GM18502 (cell line): Measurements from ENCODE around the gene RET.

Experiments used
- ATAC-seq: cut with Tn5 transposase; IDR thresholded peaks from one replicate; pipeline ENCODE4 v1.9.1; 2021; ENCODE audit warnings: mild to moderate bottlenecking; ENCODE audit not compliant: unreplicated experiment, poor library complexity

Gene RET

GRCh38 chr10:43060291-43060690 is 16.6 kb upstream of the RET start:
- no peak for ATAC-seq

- no peak for ATAC-seq
Measured at GRCh38 chr10:43061331-43061730, 15.5 kb upstream of the RET start.

GRCh38 chr10:43061760-43062159 is 15.1 kb upstream of the RET start:
- no peak for ATAC-seq

- no peak for ATAC-seq
Measured at GRCh38 chr10:43062402-43063160, 14.3 kb upstream of the RET start.

GRCh38 chr10:43064331-43065075 is 12.4 kb upstream of the RET start:
- ATAC-seq, result no peak

- no peak for ATAC-seq
Measured at GRCh38 chr10:43065234-43065633, 11.6 kb upstream of the RET start.

- ATAC-seq, result no peak
Measured at GRCh38 chr10:43065761-43066160, 11.1 kb upstream of the RET start.

GRCh38 chr10:43066481-43066880 is 10.4 kb upstream of the RET start:
- no peak for ATAC-seq

GRCh38 chr10:43067391-43068135 is 9.3 kb upstream of the RET start:
- ATAC-seq, result no peak

GRCh38 chr10:43068136-43068395 is 8.8 kb upstream of the RET start:
- no peak for ATAC-seq

GRCh38 chr10:43068471-43069210 is 8.2 kb upstream of the RET start:
- no peak for ATAC-seq

- ATAC-seq, result no peak
Measured at GRCh38 chr10:43069211-43069515, 7.7 kb upstream of the RET start.

GRCh38 chr10:43069579-43069978 is 7.3 kb upstream of the RET start:
- no peak for ATAC-seq

- no peak for ATAC-seq
Measured at GRCh38 chr10:43070121-43071085, 6.5 kb upstream of the RET start.

- ATAC-seq, result no peak
Measured at GRCh38 chr10:43071865-43072650, 4.8 kb upstream of the RET start.

- no peak for ATAC-seq
Measured at GRCh38 chr10:43073191-43073590, 3.7 kb upstream of the RET start.

- no peak for ATAC-seq
Measured at GRCh38 chr10:43073721-43074120, 3.1 kb upstream of the RET start.

GRCh38 chr10:43074409-43074808 is 2.5 kb upstream of the RET start:
- ATAC-seq, result no peak
